Stomach (tissue), 4 donors: ENCODE measurements around the gene GLI1.

Experiments used
- POLR2A ChIP-seq, 4 donors: fragments of 450-650 bp; IDR thresholded peaks; one replicate each; pipeline ENCODE4 v1.6.1; 2016; ENCODE audit warnings: antibody characterized with exemption in 4 of 4, control low read depth in 2 of 4, mild to moderate bottlenecking in 1 of 4, moderate library complexity in 1 of 4
- POLR2AphosphoS5 ChIP-seq, 3 donors: sonication (generic); formaldehyde crosslinking; IDR thresholded peaks; one replicate each; pipeline ENCODE4 v1.6.1; 2016; ENCODE audit warnings: antibody characterized with exemption in 3 of 3
- TF ChIP-seq, protein P1 (sequence below), 7 experiments: fragments of 450-650 bp in 4 of 7; fragments of 200-600 bp in 3 of 7; sonication (generic) in 3 of 7; IDR thresholded peaks; one replicate each; pipeline ENCODE4 v1.5.1; 2016 to 2019; ENCODE audit warnings: antibody characterized with exemption in 7 of 7, control low read depth in 2 of 7, mild to moderate bottlenecking in 1 of 7

DNA sequence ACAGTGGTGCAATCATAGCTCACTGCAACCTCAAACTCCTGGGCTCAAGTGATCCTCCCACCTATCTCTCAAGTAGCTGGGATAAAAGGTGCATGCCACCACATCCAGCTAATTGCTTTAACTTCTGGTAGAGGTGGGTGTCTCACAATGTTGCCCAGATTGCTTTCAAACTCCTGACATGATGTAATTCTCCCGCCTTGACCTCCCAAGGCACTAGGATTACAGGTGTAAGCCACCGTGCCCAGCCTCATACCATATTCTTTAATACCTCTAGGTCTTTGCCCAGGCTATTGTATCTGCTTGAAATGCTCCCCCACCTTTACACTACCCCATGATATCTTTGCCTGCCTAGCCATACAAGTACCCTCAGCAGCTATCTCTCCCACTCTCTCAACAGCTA is 40.1 kb upstream of the GLI1 start:
- TF ChIP-seq, protein P1, sequence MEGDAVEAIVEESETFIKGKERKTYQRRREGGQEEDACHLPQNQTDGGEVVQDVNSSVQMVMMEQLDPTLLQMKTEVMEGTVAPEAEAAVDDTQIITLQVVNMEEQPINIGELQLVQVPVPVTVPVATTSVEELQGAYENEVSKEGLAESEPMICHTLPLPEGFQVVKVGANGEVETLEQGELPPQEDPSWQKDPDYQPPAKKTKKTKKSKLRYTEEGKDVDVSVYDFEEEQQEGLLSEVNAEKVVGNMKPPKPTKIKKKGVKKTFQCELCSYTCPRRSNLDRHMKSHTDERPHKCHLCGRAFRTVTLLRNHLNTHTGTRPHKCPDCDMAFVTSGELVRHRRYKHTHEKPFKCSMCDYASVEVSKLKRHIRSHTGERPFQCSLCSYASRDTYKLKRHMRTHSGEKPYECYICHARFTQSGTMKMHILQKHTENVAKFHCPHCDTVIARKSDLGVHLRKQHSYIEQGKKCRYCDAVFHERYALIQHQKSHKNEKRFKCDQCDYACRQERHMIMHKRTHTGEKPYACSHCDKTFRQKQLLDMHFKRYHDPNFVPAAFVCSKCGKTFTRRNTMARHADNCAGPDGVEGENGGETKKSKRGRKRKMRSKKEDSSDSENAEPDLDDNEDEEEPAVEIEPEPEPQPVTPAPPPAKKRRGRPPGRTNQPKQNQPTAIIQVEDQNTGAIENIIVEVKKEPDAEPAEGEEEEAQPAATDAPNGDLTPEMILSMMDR (IDR thresholded peaks at IDR 0.05), result no peak
- no peak for TF ChIP-seq POLR2AphosphoS5 (IDR thresholded peaks at IDR 0.05)
- no peak for TF ChIP-seq POLR2A (IDR thresholded peaks at IDR 0.05)
